ENCODE measurements around the gene GDF2.

- TF ChIP-seq POLR2A (IDR thresholded peaks at IDR 0.05) = no peak
- no peak for TF ChIP-seq CTCF (IDR thresholded peaks at IDR 0.05)
- TF ChIP-seq EP300 (IDR thresholded peaks at IDR 0.05) = no peak
Measured at GRCh38 chr10:47323636-47324296, 1.5 kb downstream of the GDF2 start.

Measured in tibial nerve (tissue), 4 donors.